Endothelial cell of umbilical vein (primary cell): ENCODE measurements around the gene ANO4. TPM values are rescaled to one million over a fixed set of nuclear protein-coding genes. Genes with fewer than 3 reads are reported as not detected.

Experiments
- BruUV-seq: library from RNA; stranded (reverse); fragments of 400-500 nt; replicated peaks from 2 replicates; lab custom pipeline; 2021; lab: Mats Ljungman, UMichigan
- CTCF ChIA-PET: fragments of 300-600, 350-600 bp; sonication (Branson Sonifier 250); formaldehyde crosslinking; loops from one replicate; lab custom pipeline; 2021; ENCODE audit warnings: antibody characterized with exemption, inconsistent platforms; lab: Charles Lee
- POLR2A ChIA-PET: fragments of 300-600, 350-600 bp; sonication (Branson Sonifier 250); formaldehyde crosslinking; loops from one replicate; lab custom pipeline; 2021; ENCODE audit warnings: antibody characterized with exemption, inconsistent platforms; lab: Charles Lee
- DNase-seq: peaks from one replicate; pipeline ENCODE4 v3.0.0-alpha.2; 2011; ENCODE audit warnings: low read depth, low spot score
- FAIRE-seq: peaks from 2 replicates; lab custom pipeline; 2011; peaks lifted over from hg19 to GRCh38; lab: Jason Lieb, UNC
- H2AFZ ChIP-seq: 2 replicates; pipeline ENCODE4 v1.6.0; 2012; ENCODE audit warnings: low read depth, low read length, control low read depth, inconsistent platforms
- H3K27ac ChIP-seq: 2 replicates; pipeline ENCODE4 v1.5.1; 2011; ENCODE audit warnings: low read depth, mild to moderate bottlenecking, control low read depth, low read length, moderate library complexity; ENCODE audit not compliant: insufficient read depth
- H3K27me3 ChIP-seq, 2 experiments: 2 replicates each; pipeline versions ENCODE4 v1.6.0 to v1.6.1; 2011; ENCODE audit warnings: low read length in 2 of 2, mixed read lengths in 1 of 2; ENCODE audit not compliant: control insufficient read depth in 2 of 2, insufficient read depth in 2 of 2
- H3K36me3 ChIP-seq, 2 experiments: 2 replicates in 1 of 2; 3 replicates in 1 of 2; pipeline ENCODE4 v1.5.1; 2011; ENCODE audit warnings: low read length in 2 of 2, mild to moderate bottlenecking in 1 of 2, moderate library complexity in 1 of 2; ENCODE audit not compliant: control insufficient read depth in 2 of 2, insufficient read depth in 2 of 2; ENCODE audit errors: extremely low read depth in 1 of 2
- H3K4me1 ChIP-seq: 3 replicates; pipeline ENCODE4 v1.5.1; 2011; ENCODE audit warnings: mild to moderate bottlenecking, low read length; ENCODE audit not compliant: control insufficient read depth, insufficient read depth; ENCODE audit errors: extremely low read depth
- H3K4me2 ChIP-seq: 2 replicates; pipeline ENCODE4 v1.6.1; 2011; ENCODE audit warnings: low read length, control low read depth, mixed read lengths; ENCODE audit not compliant: insufficient read depth
- H3K4me3 ChIP-seq, 3 experiments: fragments of 200-600 bp in 1 of 3; sonication (generic), shearing (Covaris generic) in 1 of 3; replicated peaks in 1 of 3; 2 replicates each; pipeline ENCODE4 v1.5.1; 2011 to 2016; ENCODE audit warnings: control low read depth in 3 of 3, low read length in 3 of 3, mild to moderate bottlenecking in 2 of 3, inconsistent platforms in 1 of 3, low read depth in 1 of 3, moderate library complexity in 1 of 3; ENCODE audit not compliant: insufficient read depth in 1 of 3
- H3K79me2 ChIP-seq: 2 replicates; pipeline ENCODE4 v1.6.0; 2012; ENCODE audit warnings: low read length, inconsistent platforms; ENCODE audit not compliant: control insufficient read depth, insufficient read depth
- H3K9ac ChIP-seq: replicated peaks from 2 replicates; pipeline ENCODE3; 2011; ENCODE audit warnings: low read length, control low read depth; ENCODE audit not compliant: insufficient read depth; ENCODE audit errors: extremely low read depth
- H3K9me1 ChIP-seq: replicated peaks from 3 replicates; pipeline ENCODE4 v1.6.0; 2011; ENCODE audit warnings: mild to moderate bottlenecking, low read length; ENCODE audit not compliant: control insufficient read depth, insufficient read depth; ENCODE audit errors: extremely low read depth
- H3K9me3 ChIP-seq: replicated peaks from 2 replicates; pipeline ENCODE4 v1.5.1; 2012; ENCODE audit warnings: low read length, inconsistent platforms; ENCODE audit not compliant: control insufficient read depth, insufficient read depth
- H4K20me1 ChIP-seq: replicated peaks from 2 replicates; pipeline ENCODE3; 2011; ENCODE audit warnings: mild to moderate bottlenecking, low read length; ENCODE audit not compliant: control insufficient read depth, insufficient read depth; ENCODE audit errors: extremely low read depth
- CTCF ChIP-seq, 2 donors: IDR thresholded peaks; 1 replicate in 1 of 2; 2 replicates in 1 of 2; pipeline ENCODE4 v1.5.1; 2011; ENCODE audit warnings: low read length in 2 of 2, mild to moderate bottlenecking in 2 of 2, moderate library complexity in 2 of 2, control low read depth in 1 of 2, inconsistent platforms in 1 of 2, low read depth in 1 of 2; ENCODE audit not compliant: insufficient read depth in 1 of 2; ENCODE audit errors: extremely low read depth in 1 of 2
- EZH2 ChIP-seq: IDR thresholded peaks from 2 replicates; pipeline ENCODE4 v1.6.1; 2012; ENCODE audit warnings: borderline replicate concordance, low read depth, mild to moderate bottlenecking, moderate library complexity, low read length, inconsistent platforms; ENCODE audit not compliant: severe bottlenecking
- FOS ChIP-seq: IDR thresholded peaks from 2 replicates; pipeline ENCODE4 v1.6.1; 2011; ENCODE audit warnings: mild to moderate bottlenecking, low read length, moderate library complexity, borderline replicate concordance; ENCODE audit not compliant: insufficient read depth
- GATA2 ChIP-seq: IDR thresholded peaks from 2 replicates; pipeline ENCODE4 v1.7.0; 2011; ENCODE audit warnings: low read depth, mild to moderate bottlenecking, moderate library complexity, mixed read lengths, low read length; ENCODE audit not compliant: insufficient read length, insufficient read depth
- JUN ChIP-seq: IDR thresholded peaks from 2 replicates; pipeline ENCODE4 v1.6.1; 2011; ENCODE audit warnings: borderline replicate concordance, low read depth; ENCODE audit not compliant: insufficient read length, insufficient read depth
- MAX ChIP-seq: IDR thresholded peaks from 2 replicates; pipeline ENCODE4 v1.6.1; 2011; ENCODE audit not compliant: insufficient read depth, insufficient read length
- MYC ChIP-seq: IDR thresholded peaks from one replicate; pipeline ENCODE4 v1.6.1; 2011; ENCODE audit warnings: mild to moderate bottlenecking, low read depth, low read length
- POLR2A ChIP-seq: IDR thresholded peaks from 2 replicates; pipeline ENCODE4 v1.6.1; 2012; ENCODE audit warnings: low read depth, mild to moderate bottlenecking, control low read depth, low read length
- POLR2AphosphoS5 ChIP-seq: IDR thresholded peaks from 2 replicates; pipeline ENCODE4 v1.6.1; 2012; ENCODE audit warnings: low read depth, mild to moderate bottlenecking, control low read depth, low read length, moderate library complexity; ENCODE audit not compliant: insufficient read depth
- dilution Hi-C: fragments of 300-500 bp; cut with MboI; formaldehyde crosslinking; loops from one replicate; pipeline ENCODE4 v1.15.0; 2019; ENCODE audit warnings: low sequenced_read_pairs; ENCODE audit not compliant: extremely low pct_ligation_motif_present
- intact Hi-C: fragments of 100-400 bp; cut with micrococcal nuclease; formaldehyde crosslinking; loops from one replicate; pipeline ENCODE4 v1.10.0; 2022
- polyA plus RNA-seq, 4 experiments: library from polyadenylated mRNA; depleted of rRNA in 3 of 4; stranded (reverse) in 3 of 4; unstranded in 1 of 4; fragments of >200 nt; gene quantifications; 2 replicates each; pipeline versions ENCODE4 v1.2.1 to v1.2.3, GENCODE V29; 2011 to 2012; ENCODE audit warnings: missing spikeins in 1 of 4
- total RNA-seq: library from RNA; stranded (reverse); gene quantifications from 2 replicates; pipeline ENCODE4 v1.2.3, GENCODE V29; 2021

Gene ANO4
- total and polyA plus RNA-seq, 2 donors (not counting 3 experiments of a cell fraction or from before 2014, with no cell fraction given): 0.25 TPM; not detected in 1

- no TSS peak for BruUV-seq
- dilution Hi-C loops: no loop called here
Measured at GRCh38 chr12:100900808-100901207, 106.2 kb downstream of the ANO4 start.

More at GRCh38 chr12:100900808-100901207, 106.2 kb downstream of the ANO4 start:
- Histone ChIP-seq H3K9ac (no peak overlapping the region), H3K36me3 (no peaks in the 10 kb centered on the region), H3K4me3 (no peak overlapping the region), H4K20me1 (no peaks in the 10 kb centered on the region), H3K4me2 (no peak overlapping the region), H3K27me3 (no peaks in the 10 kb centered on the region), H3K79me2 (no peaks in the 10 kb centered on the region), H3K27ac (no peak overlapping the region), H3K4me1 (no peaks in the 10 kb centered on the region), H3K9me1 (no peaks in the 10 kb centered on the region), H2AFZ (no peak overlapping the region), H3K9me3 (no peaks in the 10 kb centered on the region)
- TF ChIP-seq MAX (no peak), JUN (no peak), MYC (no peak), CTCF (IDR thresholded peaks at IDR 0.05; ENCODE audit: extremely low read depth in 1 of 2, insufficient read depth in 1 of 2, low read depth in 1 of 2, low read length in 2 of 2) (no peak), POLR2AphosphoS5 (no peak), EZH2 (no peak), GATA2 (no peak), FOS (no peak), POLR2A (no peak)
- POLR2A ChIA-PET: no interaction called here
- DNase-seq (no peak), FAIRE-seq (no peak)
- CTCF ChIA-PET: no interaction called here
- intact Hi-C loops: no loop called here
